GM23338 (cell line): ENCODE results near the gene SORCS2.

ENCODE experiments used
- CREB1 ChIP-seq: fragments of 250-450 bp; sonication (Bioruptor Pico); IDR thresholded peaks from 2 replicates; pipeline ENCODE4 v1.5.0; 2020; ENCODE audit warnings: low read depth, mild to moderate bottlenecking, moderate library complexity
- CTCF ChIP-seq, 2 experiments: fragments of 200-600 bp in 1 of 2; sonication (generic) in 1 of 2; conservative IDR thresholded peaks; 2 replicates each; pipeline versions ENCODE4 v1.5.1 to v1.6.1; 2016 to 2017; ENCODE audit warnings: antibody characterized with exemption in 2 of 2, low read depth in 2 of 2, mild to moderate bottlenecking in 2 of 2, moderate library complexity in 1 of 2
- ETS1 ChIP-seq: IDR thresholded peaks from 2 replicates; pipeline ENCODE4 v1.6.1; 2016; ENCODE audit warnings: antibody characterized with exemption
- EZH2 ChIP-seq: fragments of 200-600 bp; sonication (generic); IDR thresholded peaks from one replicate; pipeline ENCODE4 v1.8.0; 2017; ENCODE audit warnings: antibody characterized with exemption, mild to moderate bottlenecking, low read depth; ENCODE audit not compliant: unreplicated experiment
- EZH2phosphoT487 ChIP-seq: fragments of 200-600 bp; sonication (generic); IDR thresholded peaks from one replicate; pipeline ENCODE4 v1.8.1; 2018; ENCODE audit warnings: antibody characterized with exemption; ENCODE audit not compliant: unreplicated experiment
- JUNB ChIP-seq: IDR thresholded peaks from one replicate; pipeline ENCODE4 v1.6.1; 2016; ENCODE audit warnings: antibody characterized with exemption; ENCODE audit not compliant: unreplicated experiment
- NANOG ChIP-seq: IDR thresholded peaks from 2 replicates; pipeline ENCODE4 v1.6.1; 2016; ENCODE audit warnings: antibody characterized with exemption, borderline replicate concordance
- POLR2AphosphoS5 ChIP-seq: IDR thresholded peaks from 2 replicates; pipeline ENCODE4 v1.6.1; 2016; ENCODE audit warnings: antibody characterized with exemption, low read depth
- REST ChIP-seq: IDR thresholded peaks from one replicate; pipeline ENCODE4 v1.6.1; 2018; ENCODE audit warnings: antibody characterized with exemption; ENCODE audit not compliant: unreplicated experiment
- STAT1 ChIP-seq: IDR thresholded peaks from one replicate; pipeline ENCODE4 v1.6.1; 2016; ENCODE audit warnings: antibody characterized with exemption; ENCODE audit not compliant: unreplicated experiment
- ZNF114 ChIP-seq: fragments of 250-450 bp; sonication (Bioruptor Pico); IDR thresholded peaks from 2 replicates; pipeline ENCODE4 v1.5.0; 2020; ENCODE audit warnings: mild to moderate bottlenecking, moderate library complexity
- ZNF331 ChIP-seq: fragments of 250-450 bp; sonication (Bioruptor Pico); IDR thresholded peaks from 2 replicates; pipeline ENCODE4 v1.5.0; 2020; ENCODE audit warnings: low read depth, mild to moderate bottlenecking, moderate library complexity
- ZNF462 ChIP-seq: fragments of 250-450 bp; sonication (Bioruptor Pico); IDR thresholded peaks from 2 replicates; pipeline ENCODE4 v1.5.0; 2020; ENCODE audit warnings: mild to moderate bottlenecking, moderate library complexity

- TF ChIP-seq EZH2, result no peak
- no peak for TF ChIP-seq CTCF (conservative IDR thresholded peaks at IDR 0.05; ENCODE audit: low read depth in 2 of 2)
- no peak for TF ChIP-seq STAT1
- TF ChIP-seq EZH2phosphoT487, result no peak
- no peak for TF ChIP-seq POLR2AphosphoS5
- TF ChIP-seq ETS1, result no peak
- TF ChIP-seq REST, result no peak
- TF ChIP-seq ZNF114 (CRISPR knock-in tag), result no peak
- TF ChIP-seq JUNB, result no peak
- TF ChIP-seq CREB1, result no peak
- TF ChIP-seq NANOG, result no peak
- no peak for TF ChIP-seq ZNF462
- no peak for TF ChIP-seq ZNF331 (CRISPR knock-in tag)
Measured at GRCh38 chr4:7787067-7787466, 594.7 kb downstream of the SORCS2 start.
